ENCODE data around the gene PTPRG.

PTPRG gene

DNA sequence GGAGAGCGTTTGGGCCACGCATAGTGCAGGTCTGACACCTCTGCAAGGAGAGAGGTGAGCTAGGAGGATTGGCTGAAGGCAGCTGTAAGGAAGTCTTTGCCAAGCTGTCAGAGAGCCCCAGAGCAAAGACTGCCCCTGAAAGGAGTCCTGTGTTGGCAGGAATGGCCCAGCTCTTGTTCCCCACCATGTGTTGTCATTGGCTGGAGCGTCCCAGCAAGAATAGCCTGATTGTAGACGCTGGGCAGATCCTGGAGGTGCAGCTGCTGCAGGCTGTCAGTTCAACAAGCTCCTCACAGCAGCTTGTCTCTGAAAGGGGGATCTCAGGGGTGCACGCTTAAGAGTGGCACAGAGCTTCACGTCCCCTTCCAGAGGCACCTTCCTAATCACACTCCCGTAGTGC, 574.4 kb downstream of the PTPRG start:
- no peak overlapping the region for H2AFZ ChIP-seq (ENCODE audit: low read depth, low read length)
- TF ChIP-seq EZH2phosphoT487 (IDR thresholded peaks at IDR 0.05; ENCODE audit: low read depth) = no peak
- TF ChIP-seq, protein P1, sequence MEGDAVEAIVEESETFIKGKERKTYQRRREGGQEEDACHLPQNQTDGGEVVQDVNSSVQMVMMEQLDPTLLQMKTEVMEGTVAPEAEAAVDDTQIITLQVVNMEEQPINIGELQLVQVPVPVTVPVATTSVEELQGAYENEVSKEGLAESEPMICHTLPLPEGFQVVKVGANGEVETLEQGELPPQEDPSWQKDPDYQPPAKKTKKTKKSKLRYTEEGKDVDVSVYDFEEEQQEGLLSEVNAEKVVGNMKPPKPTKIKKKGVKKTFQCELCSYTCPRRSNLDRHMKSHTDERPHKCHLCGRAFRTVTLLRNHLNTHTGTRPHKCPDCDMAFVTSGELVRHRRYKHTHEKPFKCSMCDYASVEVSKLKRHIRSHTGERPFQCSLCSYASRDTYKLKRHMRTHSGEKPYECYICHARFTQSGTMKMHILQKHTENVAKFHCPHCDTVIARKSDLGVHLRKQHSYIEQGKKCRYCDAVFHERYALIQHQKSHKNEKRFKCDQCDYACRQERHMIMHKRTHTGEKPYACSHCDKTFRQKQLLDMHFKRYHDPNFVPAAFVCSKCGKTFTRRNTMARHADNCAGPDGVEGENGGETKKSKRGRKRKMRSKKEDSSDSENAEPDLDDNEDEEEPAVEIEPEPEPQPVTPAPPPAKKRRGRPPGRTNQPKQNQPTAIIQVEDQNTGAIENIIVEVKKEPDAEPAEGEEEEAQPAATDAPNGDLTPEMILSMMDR (IDR thresholded peaks at IDR 0.05; ENCODE audit: low read depth, low read length) = no peak
- no peak overlapping the region for H3K27ac ChIP-seq (ENCODE audit: low read length)
- no peaks in the 10 kb centered on the region for H3K4me1 ChIP-seq (ENCODE audit: low read length)
- no peaks in the 10 kb centered on the region for H3K27me3 ChIP-seq (ENCODE audit: low read depth, low read length)
- no peaks in the 10 kb centered on the region for H3K36me3 ChIP-seq (replicated peaks; ENCODE audit: low read depth, low read length)
- no peak overlapping the region for H3K9ac ChIP-seq (ENCODE audit: low read length)
- no peaks in the 10 kb centered on the region for H3K9me3 ChIP-seq (ENCODE audit: insufficient read depth, low read length)
- H3K79me2 ChIP-seq (ENCODE audit: low read length) = no peaks in the 10 kb centered on the region
- no peaks in the 10 kb centered on the region for H4K20me1 ChIP-seq (ENCODE audit: insufficient read depth, low read length)
- no peak overlapping the region for H3K4me2 ChIP-seq (ENCODE audit: low read length)
- H3K4me3 ChIP-seq (ENCODE audit: low read length) = no peak overlapping the region

DNA sequence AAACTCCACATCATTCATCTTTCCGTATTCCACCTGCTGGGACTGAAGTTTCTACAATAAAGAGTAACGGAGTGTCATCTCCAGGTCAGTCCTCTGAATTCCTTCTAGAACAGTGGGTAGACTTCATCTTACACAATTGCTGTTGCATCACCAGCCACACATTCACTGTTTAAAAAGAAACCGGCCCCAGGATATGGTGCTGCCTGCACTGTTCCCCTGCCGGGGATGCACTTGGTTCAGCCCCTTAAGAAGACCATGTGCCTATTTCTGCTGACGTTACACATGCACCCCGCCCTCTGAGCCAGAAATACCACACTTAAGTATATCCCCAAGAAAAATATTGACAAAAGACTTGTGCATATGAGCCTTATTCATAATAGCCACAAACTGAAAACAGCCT, 578.6 kb downstream of the PTPRG start:
- H3K4me1 ChIP-seq (ENCODE audit: low read length) = peaks cover 10% of the 10 kb centered on the region
- TF ChIP-seq, protein P1 (IDR thresholded peaks at IDR 0.05; ENCODE audit: low read depth, low read length) = no peak
- no peak for TF ChIP-seq EZH2phosphoT487 (IDR thresholded peaks at IDR 0.05; ENCODE audit: low read depth)
- no peak overlapping the region for H3K9ac ChIP-seq (ENCODE audit: low read length)
- H3K79me2 ChIP-seq (ENCODE audit: low read length) = no peaks in the 10 kb centered on the region
- no peaks in the 10 kb centered on the region for H3K9me3 ChIP-seq (ENCODE audit: insufficient read depth, low read length)
- no peak overlapping the region for H3K4me3 ChIP-seq (ENCODE audit: low read length)
- H3K4me2 ChIP-seq (ENCODE audit: low read length) = no peak overlapping the region
- no peak overlapping the region for H2AFZ ChIP-seq (ENCODE audit: low read depth, low read length)
- H4K20me1 ChIP-seq (ENCODE audit: insufficient read depth, low read length) = no peaks in the 10 kb centered on the region
- no peaks in the 10 kb centered on the region for H3K27me3 ChIP-seq (ENCODE audit: low read depth, low read length)
- no peaks in the 10 kb centered on the region for H3K36me3 ChIP-seq (replicated peaks; ENCODE audit: low read depth, low read length)
- H3K27ac ChIP-seq (ENCODE audit: low read length) = no peak overlapping the region

DNA sequence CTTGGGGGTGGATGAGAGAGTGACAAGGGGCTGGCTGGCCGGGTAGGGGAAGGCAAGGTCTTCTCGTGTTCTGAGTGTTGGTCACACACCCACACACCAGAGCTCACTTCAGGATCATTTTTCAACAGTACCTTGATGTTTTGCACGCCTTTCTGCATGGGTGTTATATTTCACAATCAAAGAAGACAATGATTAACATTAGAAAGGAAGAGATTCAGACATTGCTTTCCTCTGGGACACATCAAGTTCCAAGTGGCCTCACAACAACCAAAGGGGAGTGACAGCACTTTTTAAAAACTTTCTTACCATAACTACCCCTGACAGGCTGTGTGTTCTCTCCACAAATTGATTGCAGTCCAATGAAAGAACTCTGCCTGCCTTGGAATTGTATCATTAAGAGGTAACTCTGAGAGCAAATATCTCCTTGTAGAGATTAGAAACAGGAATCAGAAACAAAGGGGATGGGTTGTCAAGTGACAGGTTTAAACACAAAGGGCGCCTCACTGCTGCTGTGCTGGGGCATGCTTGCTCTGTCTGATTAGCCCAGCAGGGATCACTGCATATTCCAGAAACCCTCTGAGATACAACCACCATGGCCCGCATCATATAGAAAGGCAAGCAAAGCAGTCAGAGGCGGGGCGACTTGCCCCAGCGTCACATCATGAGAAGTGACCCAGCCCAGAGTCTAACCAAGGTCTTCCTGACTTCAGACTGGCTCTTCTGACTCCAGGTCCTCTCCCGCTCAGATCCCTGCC, 581.1 kb downstream of the PTPRG start:
- Histone ChIP-seq H2AFZ (ENCODE audit: low read depth, low read length) (no peak overlapping the region), H3K9ac (ENCODE audit: low read length) (no peak overlapping the region), H3K27me3 (ENCODE audit: low read depth, low read length) (no peaks in the 10 kb centered on the region), H3K4me2 (ENCODE audit: low read length) (no peak overlapping the region), H3K4me1 (ENCODE audit: low read length) (peaks cover 10% of the 10 kb centered on the region), H3K27ac (ENCODE audit: low read length) (no peak overlapping the region), H4K20me1 (ENCODE audit: insufficient read depth, low read length) (no peaks in the 10 kb centered on the region), H3K4me3 (ENCODE audit: low read length) (no peak overlapping the region), H3K9me3 (ENCODE audit: insufficient read depth, low read length) (no peaks in the 10 kb centered on the region), H3K79me2 (ENCODE audit: low read length) (no peaks in the 10 kb centered on the region), H3K36me3 (replicated peaks; ENCODE audit: low read depth, low read length) (no peaks in the 10 kb centered on the region)
- no peak for TF ChIP-seq EZH2phosphoT487 (IDR thresholded peaks at IDR 0.05; ENCODE audit: low read depth)
- TF ChIP-seq, protein P1 (IDR thresholded peaks at IDR 0.05; ENCODE audit: low read depth, low read length) = no peak

DNA sequence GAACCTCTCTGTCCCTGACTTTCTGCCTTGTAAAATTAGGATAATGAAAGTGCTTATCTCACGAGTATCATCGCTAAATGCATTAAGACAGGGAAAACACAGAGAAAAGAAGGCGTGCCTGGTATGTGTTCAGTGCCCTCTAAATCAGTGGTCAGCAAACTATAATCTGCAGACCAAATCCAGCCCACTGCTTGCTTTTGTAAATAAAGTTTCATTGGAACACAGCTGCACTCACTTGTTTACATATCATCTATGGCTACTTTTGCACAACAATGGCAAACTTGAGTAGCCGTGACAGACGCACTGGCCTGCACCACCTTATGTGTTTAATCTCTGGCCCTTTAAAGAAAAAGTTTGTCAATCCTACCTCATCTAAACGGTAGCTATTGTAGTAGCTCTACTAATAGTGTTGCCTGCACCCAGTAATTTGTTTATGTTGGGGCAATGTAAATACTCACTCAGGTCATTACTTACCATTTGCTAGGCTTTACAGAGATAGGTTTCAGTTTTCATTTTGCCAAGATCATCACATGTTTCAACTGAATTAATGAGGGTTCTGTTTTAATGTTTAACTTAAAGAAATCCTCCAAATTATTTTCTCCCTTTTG, 582.6 kb downstream of the PTPRG start:
- Histone ChIP-seq H3K27ac (ENCODE audit: low read length) (no peak overlapping the region), H3K4me2 (ENCODE audit: low read length) (peak overlapping the region; percentile 47), H3K79me2 (ENCODE audit: low read length) (no peaks in the 10 kb centered on the region), H3K4me3 (ENCODE audit: low read length) (no peak overlapping the region), H2AFZ (ENCODE audit: low read depth, low read length) (no peak overlapping the region), H3K36me3 (replicated peaks; ENCODE audit: low read depth, low read length) (no peaks in the 10 kb centered on the region), H3K4me1 (ENCODE audit: low read length) (peaks cover 10% of the 10 kb centered on the region), H3K9ac (ENCODE audit: low read length) (no peak overlapping the region), H3K27me3 (ENCODE audit: low read depth, low read length) (no peaks in the 10 kb centered on the region), H4K20me1 (ENCODE audit: insufficient read depth, low read length) (no peaks in the 10 kb centered on the region), H3K9me3 (ENCODE audit: insufficient read depth, low read length) (no peaks in the 10 kb centered on the region)
- TF ChIP-seq, protein P1 (IDR thresholded peaks at IDR 0.05; ENCODE audit: low read depth, low read length) = no peak
- no peak for TF ChIP-seq EZH2phosphoT487 (IDR thresholded peaks at IDR 0.05; ENCODE audit: low read depth)

Measured in OCI-LY3 (cell line).